HG02970 (cell line): ENCODE measurements around the gene RHEB.

Experiments
- ATAC-seq: cut with Tn5 transposase; IDR thresholded peaks from one replicate; pipeline ENCODE4 v1.9.1; 2021; ENCODE audit warnings: mild to moderate bottlenecking, moderate library complexity, moderate number of reproducible peaks; ENCODE audit not compliant: unreplicated experiment, low FRiP score

Gene RHEB

DNA sequence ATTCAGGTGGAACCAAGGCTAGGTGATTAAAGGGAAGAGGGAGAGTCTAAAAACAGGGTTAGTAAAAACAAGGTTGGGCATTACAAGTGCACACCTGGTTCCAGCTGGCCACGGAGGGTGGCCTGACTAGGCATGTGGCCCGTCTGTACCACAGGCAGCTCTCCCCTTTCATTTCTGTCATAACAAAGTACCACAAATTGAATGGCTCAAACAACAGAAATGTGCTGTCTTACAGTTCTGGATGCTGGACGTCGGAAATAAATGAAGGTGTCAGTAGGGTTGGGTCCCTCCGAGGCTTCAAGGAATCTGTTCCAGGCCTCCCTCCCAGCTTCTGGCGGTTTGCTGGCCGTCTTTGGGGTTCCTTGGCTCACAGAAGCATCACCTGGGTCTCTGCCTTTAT is 96.5 kb downstream of the RHEB start:
- ATAC-seq, result no peak

- no peak for ATAC-seq
These were observed 97.5 kb downstream of the RHEB start for GRCh38 chr7:151422212-151422611.

DNA sequence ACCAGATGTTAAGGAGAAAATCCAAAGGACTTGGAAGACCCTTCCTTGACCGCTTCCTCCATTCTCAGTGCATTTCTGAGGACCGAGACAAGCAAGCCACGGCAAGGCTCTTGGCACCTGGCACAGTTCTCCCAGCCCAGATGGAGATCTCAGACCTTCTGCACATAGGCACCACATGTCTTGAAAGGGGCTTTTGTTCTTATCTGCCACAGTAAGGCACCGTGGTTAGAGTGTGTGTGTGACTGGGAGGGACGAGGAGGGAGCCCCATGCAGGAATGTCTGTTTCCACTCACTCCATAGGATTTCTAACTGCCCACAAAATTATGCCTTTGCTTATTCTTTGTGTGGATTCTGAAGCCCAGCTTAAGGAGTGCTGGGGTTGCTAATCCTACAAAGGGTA is 99.6 kb downstream of the RHEB start:
- ATAC-seq, result no peak

DNA sequence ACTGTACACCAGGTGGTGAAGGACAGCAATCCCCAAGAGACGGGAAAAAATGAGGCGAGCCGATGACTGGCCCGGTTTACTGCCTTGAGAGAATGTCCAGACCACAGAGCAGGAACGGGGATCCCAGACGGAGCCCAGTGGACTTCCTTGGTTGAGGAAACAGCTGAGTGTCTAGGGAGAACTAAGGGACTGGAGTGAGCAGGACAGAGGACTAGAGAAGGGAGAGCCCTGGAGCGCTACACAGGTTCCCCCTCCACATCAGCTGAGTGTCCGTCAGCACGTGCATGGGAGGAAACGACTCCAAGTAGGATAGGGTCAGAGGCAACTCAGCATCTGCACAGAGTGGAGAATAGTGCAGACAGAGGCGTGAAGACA is 102.8 kb downstream of the RHEB start:
- no peak for ATAC-seq

- no peak for ATAC-seq
These were observed 103.4 kb downstream of the RHEB start for GRCh38 chr7:151416112-151416940.
